Pancreas (tissue), 10 donors: ENCODE results near the gene LMF1. TPM values are rescaled to one million over a fixed set of nuclear protein-coding genes. Genes with fewer than 3 reads are reported as not detected.

Experiments used
- ATAC-seq, 4 donors: fragments of 200-7000 bp; cut with Tn5 transposase; one replicate each; pipeline versions ENCODE4 v1.8.0 to v1.9.1; 2020; ENCODE audit warnings: mild to moderate bottlenecking in 4 of 4, moderate library complexity in 4 of 4
- DNase-seq, 6 donors: peaks; one replicate each; pipeline ENCODE4 v3.0.0-alpha.2; 2020
- FAIRE-seq: peaks from 2 replicates; lab custom pipeline; 2012; peaks lifted over from hg19 to GRCh38; lab: Jason Lieb, UNC
- H3K27ac ChIP-seq, 4 donors: fragments of 200-600 bp; sonication (generic); 1 replicate in 3 of 4; 2 replicates in 1 of 4; pipeline versions ENCODE4 v1.5.0 to v1.8.0; 2020
- H3K27me3 ChIP-seq, 4 donors: fragments of 200-600 bp; one replicate each; pipeline ENCODE4 v1.8.0; 2021
- H3K36me3 ChIP-seq, 3 donors: fragments of 200-600 bp; sonication (generic) in 1 of 3; one replicate each; pipeline versions ENCODE4 v1.5.0 to v1.8.0; 2020 to 2021
- H3K4me1 ChIP-seq, 3 donors: fragments of 200-600 bp; one replicate each; pipeline ENCODE4 v1.8.0; 2021
- H3K4me3 ChIP-seq, 4 donors: fragments of 200-600 bp; sonication (generic) in 2 of 4; one replicate each; pipeline versions ENCODE4 v1.5.0 to v1.8.0; 2020 to 2021
- H3K9me3 ChIP-seq, 4 donors: fragments of 200-600 bp; one replicate each; pipeline ENCODE4 v1.8.0; 2021
- CTCF ChIP-seq, 4 donors: fragments of 200-600 bp; sonication (generic) in 3 of 4; IDR thresholded peaks; one replicate each; pipeline versions ENCODE4 v1.5.0 to v1.8.0; 2021; ENCODE audit warnings: antibody characterized with exemption in 4 of 4
- WGBS, 2 donors: extraction: QIAGEN DNeasy Blood & Tissue Kit; methylation state at CpG; one replicate each; pipeline ENCODE4 v1.1.7; 2013; 5-methylcytosine and 5-hydroxymethylcytosine counted together
- intact Hi-C, 3 donors: fragments of 100-400 bp; cut with DNase I; formaldehyde crosslinking; loops; one replicate each; pipeline versions ENCODE4 v1.11.1 to v1.14.2; 2022
- polyA plus RNA-seq, 2 donors: library from polyadenylated mRNA; stranded (reverse); fragments of 200-250 nt; gene quantifications; one replicate each; pipeline ENCODE4 v1.2.3, GENCODE V29; 2013
- total RNA-seq, 6 donors: library from RNA; stranded (reverse); fragmentation: NEBNext Ultra II Directional in 4 of 6; extraction: Animal tissue kit (Norgen Biotek cat#: 25700) in 4 of 6; gene quantifications; one replicate each; pipeline versions ENCODE4 v1.2.1 to v1.2.4, GENCODE V29; 2021 to 2023
- donor health status: healthy with polysubstance abuse.
- donor health status: DM: no; HTN: no; CAD: no; lungs with moderate emphysema.
- donor health status: DM: no; HTN: no; CAD: no.
- donor health status: control.
- donor health status: control.
- donor health status: Bipolar disorder and iron deficiency.
- donor health status: DM: yes; HTN: yes; CAD: no.
- donor health status: DM: no; HTN: no; CAD: no.
- donor health status: DM: no; HTN: no; CAD: no.
- donor health status: DM: yes; HTN: yes; CAD: no.

LMF1 gene
- total and polyA plus RNA-seq, 8 donors, result 9.3 to 64.6 (median 15.7) TPM

GRCh38 chr16:878886-879285 lies 91.9 kb downstream of the LMF1 start:
- no peak for ATAC-seq

GRCh38 chr16:878072-878784 lies 92.6 kb downstream of the LMF1 start:
- intact Hi-C loops, result no loop called here
- no peaks in the 10 kb centered on the region for H3K4me1 ChIP-seq
- no peak for TF ChIP-seq CTCF (IDR thresholded peaks at IDR 0.05)
- no peak for ATAC-seq
- no peak for FAIRE-seq
- WGBS, 2 donors, result 89 to 92% methylated on average over 42 to 44 of the region's 44 CpGs
- no peaks in the 10 kb centered on the region for H3K27me3 ChIP-seq
- no peaks in the 10 kb centered on the region for H3K36me3 ChIP-seq
- H3K27ac ChIP-seq, result no peak overlapping the region
- no peaks in the 10 kb centered on the region for H3K9me3 ChIP-seq
- H3K4me3 ChIP-seq, result no peak overlapping the region
- DNase-seq, result peak in 2 of 6 donors; percentile 47 to 52

More at GRCh38 chr16:878886-879285, 91.9 kb downstream of the LMF1 start:
- 91 to 94% methylated on average over 14 of the region's 14 CpGs for WGBS, 2 donors
- intact Hi-C loops, result no loop called here
- Histone ChIP-seq H3K36me3 (no peaks in the 10 kb centered on the region), H3K27ac (no peak overlapping the region), H3K4me1 (no peaks in the 10 kb centered on the region), H3K27me3 (no peaks in the 10 kb centered on the region), H3K9me3 (no peaks in the 10 kb centered on the region), H3K4me3 (no peak overlapping the region)
- no peak for FAIRE-seq
- TF ChIP-seq CTCF (IDR thresholded peaks at IDR 0.05), result no peak
- peak in 1 of 6 donors; percentile 47 for DNase-seq

- FAIRE-seq (no peak), ATAC-seq (peak in 1 of 4 donors; percentile 51), DNase-seq (peak in 1 of 6 donors; percentile 23)
- no peak for TF ChIP-seq CTCF (IDR thresholded peaks at IDR 0.05)
- H3K27me3 ChIP-seq, result no peaks in the 10 kb centered on the region
- H3K4me1 ChIP-seq, result no peaks in the 10 kb centered on the region
- WGBS, 2 donors, result 90 to 93% methylated on average over 31 of the region's 31 CpGs
- intact Hi-C loops, result no loop called here
- H3K9me3 ChIP-seq, result no peaks in the 10 kb centered on the region
- H3K4me3 ChIP-seq, result no peak overlapping the region
- H3K27ac ChIP-seq, result no peak overlapping the region
- H3K36me3 ChIP-seq, result no peaks in the 10 kb centered on the region
Observed at GRCh38 chr16:877242-878071, 93.3 kb downstream of the LMF1 start.

GRCh38 chr16:876523-877241 lies 94.1 kb downstream of the LMF1 start:
- no peak overlapping the region for H3K4me3 ChIP-seq
- ATAC-seq, result no peak
- no peaks in the 10 kb centered on the region for H3K36me3 ChIP-seq
- H3K27me3 ChIP-seq, result no peaks in the 10 kb centered on the region
- H3K9me3 ChIP-seq, result no peaks in the 10 kb centered on the region
- intact Hi-C loops, result no loop called here
- WGBS, 2 donors, result 87 to 89% methylated on average over 25 of the region's 25 CpGs
- no peak for FAIRE-seq
- H3K4me1 ChIP-seq, result no peaks in the 10 kb centered on the region
- no peak overlapping the region for H3K27ac ChIP-seq
- DNase-seq, result peak in 1 of 6 donors; percentile 19
- no peak for TF ChIP-seq CTCF (IDR thresholded peaks at IDR 0.05)
